Measurements from ENCODE around the gene NUB1.

DNA sequence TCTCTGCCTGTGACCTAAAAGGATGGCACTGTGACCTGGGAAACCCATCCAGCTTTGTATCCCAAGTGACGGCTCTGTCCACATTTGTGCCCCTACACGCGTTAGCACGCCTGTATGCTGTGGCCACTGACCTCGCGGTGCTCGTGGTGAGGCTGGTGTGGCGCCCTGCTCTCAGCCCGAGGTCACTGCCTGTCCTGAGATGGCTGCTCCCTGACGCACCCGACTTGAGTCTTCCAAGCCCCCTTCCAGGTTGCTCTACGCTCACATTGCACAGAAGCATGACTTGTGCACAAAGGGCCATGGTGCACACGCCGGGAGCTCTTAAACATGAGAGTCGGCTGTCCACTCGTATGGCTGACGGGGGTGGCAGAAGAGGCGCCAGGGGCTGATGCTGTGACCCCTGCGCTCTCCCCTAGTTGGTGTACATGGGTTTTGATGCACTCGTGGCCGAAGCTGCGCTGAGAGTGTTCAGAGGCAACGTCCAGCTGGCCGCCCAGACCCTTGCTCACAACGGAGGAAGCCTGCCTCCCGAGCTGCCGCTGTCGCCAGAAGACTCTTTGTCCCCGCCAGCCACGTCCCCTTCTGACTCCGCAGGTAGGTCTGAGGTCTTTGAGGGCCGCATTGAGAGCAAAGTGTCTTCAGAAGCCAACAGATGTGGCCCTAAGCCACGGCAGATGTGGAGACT is 34.7 kb downstream of the NUB1 start:
- no peak for TF ChIP-seq EZH2 (IDR thresholded peaks at IDR 0.05; ENCODE audit: borderline replicate concordance, low read length)
- TF ChIP-seq, protein P1, sequence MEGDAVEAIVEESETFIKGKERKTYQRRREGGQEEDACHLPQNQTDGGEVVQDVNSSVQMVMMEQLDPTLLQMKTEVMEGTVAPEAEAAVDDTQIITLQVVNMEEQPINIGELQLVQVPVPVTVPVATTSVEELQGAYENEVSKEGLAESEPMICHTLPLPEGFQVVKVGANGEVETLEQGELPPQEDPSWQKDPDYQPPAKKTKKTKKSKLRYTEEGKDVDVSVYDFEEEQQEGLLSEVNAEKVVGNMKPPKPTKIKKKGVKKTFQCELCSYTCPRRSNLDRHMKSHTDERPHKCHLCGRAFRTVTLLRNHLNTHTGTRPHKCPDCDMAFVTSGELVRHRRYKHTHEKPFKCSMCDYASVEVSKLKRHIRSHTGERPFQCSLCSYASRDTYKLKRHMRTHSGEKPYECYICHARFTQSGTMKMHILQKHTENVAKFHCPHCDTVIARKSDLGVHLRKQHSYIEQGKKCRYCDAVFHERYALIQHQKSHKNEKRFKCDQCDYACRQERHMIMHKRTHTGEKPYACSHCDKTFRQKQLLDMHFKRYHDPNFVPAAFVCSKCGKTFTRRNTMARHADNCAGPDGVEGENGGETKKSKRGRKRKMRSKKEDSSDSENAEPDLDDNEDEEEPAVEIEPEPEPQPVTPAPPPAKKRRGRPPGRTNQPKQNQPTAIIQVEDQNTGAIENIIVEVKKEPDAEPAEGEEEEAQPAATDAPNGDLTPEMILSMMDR (conservative IDR thresholded peaks at IDR 0.05 in 1 of 2, IDR thresholded peaks at IDR 0.05 in 1 of 2; ENCODE audit: extremely low read depth in 1 of 2, insufficient read depth in 1 of 2, low read depth in 1 of 2, low read length in 2 of 2) = no peak
